ENCODE results near the gene NKIRAS2.

- no peak for TF ChIP-seq SUZ12 (IDR thresholded peaks at IDR 0.05; ENCODE audit: extremely low read depth, insufficient read depth, insufficient read length)
- no peak for TF ChIP-seq ZNF274 (IDR thresholded peaks at IDR 0.05; ENCODE audit: low read depth, low read length)
Observed at GRCh38 chr17:41972571-41973407, 47.1 kb upstream of the NKIRAS2 start.

Measured in NT2/D1 (cell line).